ENCODE data around the gene ALX1. TPM values are rescaled to one million over a fixed set of nuclear protein-coding genes. Genes with fewer than 3 reads are reported as not detected.
A peak's percentile ranks its signal among the peaks of the same experiment; 100 is the strongest.

ALX1 gene
- total RNA-seq, result not detected

DNA sequence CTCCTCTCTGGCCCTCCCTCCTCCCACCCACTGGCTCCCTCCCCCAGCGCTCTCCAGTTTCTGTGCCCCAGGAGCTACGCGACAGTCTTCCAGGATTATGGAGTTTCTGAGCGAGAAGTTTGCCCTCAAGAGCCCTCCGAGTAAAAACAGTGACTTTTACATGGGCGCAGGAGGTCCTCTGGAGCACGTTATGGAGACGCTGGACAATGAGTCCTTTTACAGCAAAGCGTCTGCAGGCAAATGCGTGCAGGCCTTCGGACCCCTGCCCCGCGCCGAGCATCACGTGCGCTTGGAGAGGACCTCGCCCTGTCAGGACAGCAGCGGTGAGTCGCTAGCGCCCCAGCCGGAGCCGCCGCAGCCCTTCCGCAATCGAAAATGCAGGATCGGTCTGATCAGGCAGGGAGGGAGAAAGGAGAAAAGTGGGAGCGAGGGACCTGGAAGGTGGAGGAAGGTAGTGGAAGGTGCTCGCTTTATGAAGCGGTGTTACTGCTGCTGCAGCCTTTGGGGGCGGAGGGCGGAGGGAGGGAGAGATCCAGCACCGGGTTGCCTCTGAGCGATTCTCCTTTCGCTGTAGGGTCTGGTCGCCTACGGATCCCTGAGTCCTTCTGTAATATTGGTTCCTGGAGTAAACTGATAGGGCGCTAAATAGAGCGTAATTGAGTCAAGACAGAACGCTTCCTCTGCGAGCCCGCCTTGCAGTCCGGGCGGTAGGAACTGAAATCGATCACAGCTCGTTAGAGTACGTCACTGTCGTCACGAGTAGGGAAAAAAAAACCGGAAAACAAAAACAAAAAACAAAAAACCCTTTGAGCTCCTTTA, at the start of gene ALX1:
TSS of gene ALX1 (plus strand) at position 56 of the 819 bp plus-strand sequence. CDS start at position 98, 42 bp downstream.
- H3K9me3 ChIP-seq, result no peaks in the 10 kb centered on the region
- H3K27me3 ChIP-seq, result peaks cover 100% of the 10 kb centered on the region
- in situ Hi-C loops (cut with MboI; ENCODE audit: low pct_ligation_motif_present in 1 of 4, low pct_unique_long_range_greater_than_20kb in 1 of 4, low sequenced_read_pairs in 3 of 4) (no loop called here), intact Hi-C loops (cut with DNase I; ENCODE audit: low total_unique reads) (no loop called here)
- peak; percentile 9 for DNase-seq
- peak within 1 kb of the TSS in 3 of 4 donors; percentile 20 to 49 (median 28) for H3K4me3 ChIP-seq
- TF ChIP-seq POLR2A (IDR thresholded peaks at IDR 0.05) (no peak), EP300 (IDR thresholded peaks at IDR 0.05; ENCODE audit: low read depth) (no peak), POLR2AphosphoS5 (IDR thresholded peaks at IDR 0.05) (no peak)
- TF ChIP-seq, protein P1, sequence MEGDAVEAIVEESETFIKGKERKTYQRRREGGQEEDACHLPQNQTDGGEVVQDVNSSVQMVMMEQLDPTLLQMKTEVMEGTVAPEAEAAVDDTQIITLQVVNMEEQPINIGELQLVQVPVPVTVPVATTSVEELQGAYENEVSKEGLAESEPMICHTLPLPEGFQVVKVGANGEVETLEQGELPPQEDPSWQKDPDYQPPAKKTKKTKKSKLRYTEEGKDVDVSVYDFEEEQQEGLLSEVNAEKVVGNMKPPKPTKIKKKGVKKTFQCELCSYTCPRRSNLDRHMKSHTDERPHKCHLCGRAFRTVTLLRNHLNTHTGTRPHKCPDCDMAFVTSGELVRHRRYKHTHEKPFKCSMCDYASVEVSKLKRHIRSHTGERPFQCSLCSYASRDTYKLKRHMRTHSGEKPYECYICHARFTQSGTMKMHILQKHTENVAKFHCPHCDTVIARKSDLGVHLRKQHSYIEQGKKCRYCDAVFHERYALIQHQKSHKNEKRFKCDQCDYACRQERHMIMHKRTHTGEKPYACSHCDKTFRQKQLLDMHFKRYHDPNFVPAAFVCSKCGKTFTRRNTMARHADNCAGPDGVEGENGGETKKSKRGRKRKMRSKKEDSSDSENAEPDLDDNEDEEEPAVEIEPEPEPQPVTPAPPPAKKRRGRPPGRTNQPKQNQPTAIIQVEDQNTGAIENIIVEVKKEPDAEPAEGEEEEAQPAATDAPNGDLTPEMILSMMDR (IDR thresholded peaks at IDR 0.05), result no peak
- 4 to 5% methylated on average over 10 to 49 of the region's 49 CpGs for WGBS, 2 donors (ENCODE audit: low coverage in 1 of 2)
- H3K4me1 ChIP-seq, result peaks cover 5 to 19% (median 13%) of the 10 kb centered on the region in 4 donors
- H3K36me3 ChIP-seq, result no peaks in the 10 kb centered on the region
- no peak within 1 kb of the TSS for H3K27ac ChIP-seq

DNA sequence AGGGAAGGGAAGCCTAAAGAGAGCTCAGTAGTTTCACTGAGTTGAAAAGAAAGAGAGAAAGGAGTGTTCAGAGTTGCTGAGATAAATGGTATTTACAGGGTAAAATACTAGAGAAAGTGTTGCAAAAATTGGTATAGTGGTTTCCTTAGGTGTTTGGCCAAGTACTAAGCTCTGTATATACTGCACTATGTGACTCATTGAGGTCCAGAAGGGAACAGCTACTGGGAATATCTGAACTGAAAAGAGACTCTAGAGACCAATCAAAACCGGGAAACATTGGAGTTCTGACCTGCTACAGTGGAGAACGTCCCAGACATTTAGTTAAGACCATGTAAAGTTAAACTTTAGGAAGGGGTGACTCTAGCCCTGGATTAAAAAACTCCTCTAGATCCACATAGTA, 42.7 kb upstream of the ALX1 start:
- DNase-seq, result no peak
- in situ Hi-C loops (cut with MboI; ENCODE audit: low pct_ligation_motif_present in 1 of 4, low pct_unique_long_range_greater_than_20kb in 1 of 4, low sequenced_read_pairs in 3 of 4) (no loop called here), intact Hi-C loops (cut with DNase I; ENCODE audit: low total_unique reads) (no loop called here)
- no peaks in the 10 kb centered on the region for H3K27me3 ChIP-seq
- H3K4me3 ChIP-seq, result no peak overlapping the region
- WGBS, 2 donors (ENCODE audit: low coverage in 1 of 2), result 39 to 47% methylated on average over 2 of the region's 2 CpGs
- H3K9me3 ChIP-seq, result no peaks in the 10 kb centered on the region
- TF ChIP-seq POLR2AphosphoS5 (IDR thresholded peaks at IDR 0.05) (no peak), POLR2A (IDR thresholded peaks at IDR 0.05) (no peak), EP300 (IDR thresholded peaks at IDR 0.05; ENCODE audit: low read depth) (no peak)
- TF ChIP-seq, protein P1 (IDR thresholded peaks at IDR 0.05), result no peak
- no peaks in the 10 kb centered on the region for H3K36me3 ChIP-seq
- H3K27ac ChIP-seq, result no peak overlapping the region
- H3K4me1 ChIP-seq, result no peaks in the 10 kb centered on the region

DNA sequence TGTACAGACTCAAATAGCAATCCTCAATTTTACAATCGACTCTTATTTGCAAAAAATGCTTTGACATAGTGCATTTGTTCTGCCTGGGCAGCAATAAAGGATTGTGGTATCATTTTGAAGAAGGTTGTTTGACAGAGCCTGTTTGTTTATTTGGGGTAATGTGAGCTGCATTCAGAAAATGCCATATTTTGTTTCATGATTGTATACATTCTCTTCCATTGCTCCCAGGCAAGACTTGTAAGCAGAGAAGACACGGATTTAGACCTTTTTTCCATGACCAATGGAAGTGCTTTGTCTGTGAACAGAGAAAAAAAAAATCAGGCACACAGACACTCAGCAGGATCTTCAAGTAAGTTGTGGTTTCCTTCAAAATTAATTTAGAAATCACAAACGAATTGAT, 35.5 kb upstream of the ALX1 start:
- Histone ChIP-seq H3K27me3 (no peaks in the 10 kb centered on the region), H3K9me3 (no peaks in the 10 kb centered on the region), H3K36me3 (no peaks in the 10 kb centered on the region), H3K27ac (no peak overlapping the region), H3K4me1 (no peaks in the 10 kb centered on the region), H3K4me3 (no peak overlapping the region)
- WGBS, 2 donors (ENCODE audit: low coverage in 1 of 2), result 25 to 26% methylated on average over 3 of the region's 3 CpGs
- TF ChIP-seq, protein P1 (IDR thresholded peaks at IDR 0.05), result no peak
- TF ChIP-seq POLR2AphosphoS5 (IDR thresholded peaks at IDR 0.05) (no peak), EP300 (IDR thresholded peaks at IDR 0.05; ENCODE audit: low read depth) (no peak), POLR2A (IDR thresholded peaks at IDR 0.05) (no peak)
- DNase-seq, result no peak
- in situ Hi-C loops (cut with MboI; ENCODE audit: low pct_ligation_motif_present in 1 of 4, low pct_unique_long_range_greater_than_20kb in 1 of 4, low sequenced_read_pairs in 3 of 4), result no loop called here
- intact Hi-C loops (cut with DNase I; ENCODE audit: low total_unique reads), result no loop called here

DNA sequence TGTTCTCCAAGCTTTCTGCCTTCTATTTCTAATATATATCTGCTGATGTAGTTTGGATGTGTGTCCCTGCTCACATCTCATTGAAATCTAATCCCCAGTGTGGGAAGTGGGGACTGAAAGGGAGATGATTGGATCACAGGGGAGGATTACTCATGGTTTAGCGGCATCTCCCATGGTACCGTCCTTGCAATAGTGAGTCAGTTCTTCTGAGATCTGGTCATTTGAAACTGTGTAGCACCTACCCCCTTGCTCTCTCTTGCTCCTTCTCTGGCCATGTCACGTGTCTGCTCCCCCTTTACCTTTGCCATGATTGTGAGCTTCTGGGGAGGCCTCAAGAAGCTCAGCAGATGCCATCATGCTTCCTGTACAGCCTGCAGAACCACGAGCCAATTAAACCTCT, 26.2 kb upstream of the ALX1 start:
- Histone ChIP-seq H3K27me3 (no peaks in the 10 kb centered on the region), H3K4me3 (no peak overlapping the region), H3K4me1 (no peaks in the 10 kb centered on the region), H3K36me3 (no peaks in the 10 kb centered on the region), H3K9me3 (no peaks in the 10 kb centered on the region), H3K27ac (no peak overlapping the region)
- TF ChIP-seq POLR2A (IDR thresholded peaks at IDR 0.05), result no peak
- TF ChIP-seq, protein P1 (IDR thresholded peaks at IDR 0.05), result no peak
- no peak for TF ChIP-seq EP300 (IDR thresholded peaks at IDR 0.05; ENCODE audit: low read depth)
- no peak for TF ChIP-seq POLR2AphosphoS5 (IDR thresholded peaks at IDR 0.05)
- 35 to 46% methylated on average over 2 to 4 of the region's 4 CpGs for WGBS, 2 donors (ENCODE audit: low coverage in 1 of 2)
- DNase-seq, result no peak
- in situ Hi-C loops (cut with MboI; ENCODE audit: low pct_ligation_motif_present in 1 of 4, low pct_unique_long_range_greater_than_20kb in 1 of 4, low sequenced_read_pairs in 3 of 4), result no loop called here
- intact Hi-C loops (cut with DNase I; ENCODE audit: low total_unique reads), result no loop called here
